H1 (cell line): ENCODE data around the gene GLTP. TPM values are rescaled to one million over a fixed set of nuclear protein-coding genes. Genes with fewer than 3 reads are reported as not detected.

ENCODE experiments used
- CBX5 ChIP-seq: fragments of 300-800, 300-1000 bp; sonication (generic); IDR thresholded peaks from 2 replicates; pipeline ENCODE4 v1.7.1; 2016; ENCODE audit warnings: antibody characterized with exemption, low read length, low read depth
- CHD2 ChIP-seq: IDR thresholded peaks from 2 replicates; pipeline ENCODE4 v1.6.1; 2012; ENCODE audit warnings: low read length, improper control_type of control experiment
- CTCF ChIP-seq, 3 experiments: IDR thresholded peaks; 1 replicate in 2 of 3; 2 replicates in 1 of 3; pipeline versions ENCODE4 v1.5.1 to v1.6.1; 2011; ENCODE audit warnings: low read length in 3 of 3, mild to moderate bottlenecking in 3 of 3, inconsistent platforms in 2 of 3, low read depth in 1 of 3, moderate library complexity in 1 of 3; ENCODE audit not compliant: insufficient read depth in 1 of 3; ENCODE audit errors: control extremely low read depth in 1 of 3
- HDAC6 ChIP-seq: IDR thresholded peaks from one replicate; pipeline ENCODE4 v1.7.1; 2012; ENCODE audit warnings: low read depth, mild to moderate bottlenecking, inconsistent platforms, low read length, moderate library complexity
- MAX ChIP-seq: IDR thresholded peaks from 2 replicates; pipeline ENCODE4 v1.6.1; 2012; ENCODE audit warnings: inconsistent platforms
- polyA plus RNA-seq, 7 experiments: library from polyadenylated mRNA; depleted of rRNA in 3 of 7; stranded (reverse) in 5 of 7; unstranded in 2 of 7; fragments of >200 nt in 5 of 7; fragments of 200-250 nt in 2 of 7; gene quantifications; 1 replicate in 5 of 7; 2 replicates in 1 of 7; 4 replicates in 1 of 7; pipeline versions ENCODE4 v1.2.1 to v1.2.3, GENCODE V29; 2011 to 2013; ENCODE audit warnings: missing spikeins in 2 of 7, mixed read lengths in 2 of 7
- total RNA-seq: library from RNA; stranded (reverse); fragmentation: NEBNext Ultra II Directional; extraction: Animal tissue kit (Norgen Biotek cat#: 25700); gene quantifications from 2 replicates; pipeline ENCODE4 v1.2.1, GENCODE V29; 2021

Gene GLTP
- total and polyA plus RNA-seq, 2 of the 8 experiments (the other 6 are each of a cell fraction or from before 2014, with no cell fraction given) = 9.8 to 26.1 TPM

DNA sequence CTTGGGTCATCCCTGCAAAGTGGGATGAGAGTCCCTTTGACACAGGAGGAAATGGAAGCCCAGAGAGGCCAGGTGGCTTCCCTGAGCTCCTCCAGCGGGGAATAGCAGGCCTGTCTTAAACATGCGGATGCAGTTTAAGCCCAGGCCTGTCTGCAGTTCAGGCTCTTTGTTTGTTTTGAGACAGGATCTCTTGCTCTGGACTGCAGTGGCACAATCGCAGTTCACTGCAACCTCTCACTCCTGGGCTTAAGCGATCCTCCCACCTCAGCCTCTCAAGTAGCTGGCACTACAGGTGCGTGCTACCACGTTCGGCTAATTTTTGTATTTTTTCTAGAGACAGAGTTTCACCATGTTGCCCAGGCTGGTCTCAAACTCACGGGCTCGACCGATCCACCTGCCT, 50.7 kb downstream of the GLTP start (continued):
- TF ChIP-seq CTCF (IDR thresholded peaks at IDR 0.05; ENCODE audit: control extremely low read depth in 1 of 3, insufficient read depth in 1 of 3, low read depth in 1 of 3, low read length in 3 of 3) (no peak), CHD2 (no peak), CBX5 (no peak), MAX (no peak), HDAC6 (no peak)
